Dedifferentiated amniotic fluid mesenchymal stem cell (primary cell): ENCODE measurements around the gene NHLRC4.

Experiments
- DNase-seq: peaks from one replicate; pipeline ENCODE4 v3.0.0-alpha.2; 2016; ENCODE audit errors: extremely low spot score

Gene NHLRC4

DNA sequence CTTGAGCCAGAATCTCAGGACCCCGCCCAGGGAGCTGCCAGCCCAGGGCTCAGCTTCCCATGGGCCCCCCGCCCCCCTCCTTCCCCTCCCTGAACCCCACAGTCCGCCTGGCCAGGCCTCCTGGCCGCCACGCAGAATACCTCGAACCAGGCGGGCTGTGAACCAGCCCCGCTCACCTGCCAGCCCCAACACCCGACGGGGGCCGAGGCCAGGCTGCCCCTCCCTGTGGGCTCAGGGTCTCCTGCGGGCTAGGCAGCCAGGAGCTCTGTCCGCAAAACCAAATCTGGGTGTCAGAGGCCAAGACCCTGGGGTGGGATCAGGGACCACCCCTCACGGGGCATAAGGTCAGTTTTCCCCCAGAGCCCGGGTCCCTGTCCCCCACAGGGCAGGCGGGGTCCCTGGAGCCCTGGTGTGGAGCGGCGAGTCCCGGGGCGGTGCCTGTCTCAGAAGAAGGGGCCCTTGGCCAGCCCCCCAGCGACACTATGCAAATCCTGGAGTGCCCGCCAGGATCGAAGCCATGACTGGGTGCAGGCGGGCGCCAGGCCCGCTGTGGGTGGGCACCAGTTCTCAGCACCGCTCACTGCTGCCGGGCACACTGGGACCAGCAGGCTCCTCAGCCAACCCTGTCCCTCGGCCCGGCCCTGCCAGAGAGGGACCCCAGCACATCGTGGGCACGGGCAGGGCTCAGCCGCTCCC is 13.1 kb upstream of the NHLRC4 start:
- DNase-seq, result no peak

DNA sequence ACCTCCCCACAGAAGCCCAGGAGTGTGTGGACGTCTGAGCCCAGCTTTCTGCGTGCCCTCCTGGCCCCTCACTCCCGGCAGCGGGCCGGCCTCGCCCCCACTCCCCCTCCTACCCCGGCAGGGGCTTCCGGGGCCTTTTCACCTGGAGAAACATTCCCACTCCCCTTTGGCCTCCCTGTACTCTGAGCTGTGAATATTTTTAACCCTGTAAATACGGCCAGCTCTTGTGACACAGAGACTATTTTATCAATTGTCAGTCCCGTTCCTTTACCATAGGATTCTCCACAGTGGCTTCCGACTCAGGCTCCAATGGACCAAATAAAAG is 12.5 kb upstream of the NHLRC4 start:
- no peak for DNase-seq

DNA sequence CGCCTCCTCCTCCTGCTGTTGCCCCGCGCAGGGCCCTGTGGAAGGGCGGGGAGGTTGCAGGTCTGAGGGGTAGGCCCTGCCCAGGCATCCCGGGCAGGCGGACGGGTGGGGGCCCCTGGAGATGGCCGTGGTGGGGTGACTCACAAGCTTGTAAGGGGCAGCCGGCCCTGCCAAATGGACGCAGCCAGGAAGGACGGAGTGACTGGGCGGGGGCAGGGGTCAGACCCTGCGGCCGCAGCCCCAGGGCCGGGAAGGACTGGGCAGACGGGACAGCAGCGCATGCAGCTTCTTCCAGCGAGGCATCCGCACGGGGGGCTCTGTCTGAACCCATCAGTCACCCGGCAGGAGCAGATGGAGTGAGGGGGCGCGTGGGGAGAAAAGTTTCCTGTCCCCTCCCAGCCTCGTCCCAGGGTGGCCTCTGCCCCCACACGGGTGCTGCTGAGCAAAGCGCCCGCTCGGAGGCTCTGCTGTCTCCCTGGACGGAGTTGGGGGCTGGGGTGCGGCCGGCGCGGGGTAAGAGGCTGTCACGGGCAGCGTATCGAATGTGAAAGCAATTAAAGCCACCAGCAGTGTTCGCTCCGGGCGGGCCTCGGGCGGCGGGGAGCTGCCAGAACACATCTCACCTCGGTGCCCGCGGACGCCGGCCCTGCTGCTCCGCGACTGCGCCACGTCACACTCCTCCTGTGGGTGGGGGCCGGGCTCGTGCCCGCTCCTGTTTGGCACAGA is 12.0 kb upstream of the NHLRC4 start:
- peak; percentile 16 for DNase-seq

DNA sequence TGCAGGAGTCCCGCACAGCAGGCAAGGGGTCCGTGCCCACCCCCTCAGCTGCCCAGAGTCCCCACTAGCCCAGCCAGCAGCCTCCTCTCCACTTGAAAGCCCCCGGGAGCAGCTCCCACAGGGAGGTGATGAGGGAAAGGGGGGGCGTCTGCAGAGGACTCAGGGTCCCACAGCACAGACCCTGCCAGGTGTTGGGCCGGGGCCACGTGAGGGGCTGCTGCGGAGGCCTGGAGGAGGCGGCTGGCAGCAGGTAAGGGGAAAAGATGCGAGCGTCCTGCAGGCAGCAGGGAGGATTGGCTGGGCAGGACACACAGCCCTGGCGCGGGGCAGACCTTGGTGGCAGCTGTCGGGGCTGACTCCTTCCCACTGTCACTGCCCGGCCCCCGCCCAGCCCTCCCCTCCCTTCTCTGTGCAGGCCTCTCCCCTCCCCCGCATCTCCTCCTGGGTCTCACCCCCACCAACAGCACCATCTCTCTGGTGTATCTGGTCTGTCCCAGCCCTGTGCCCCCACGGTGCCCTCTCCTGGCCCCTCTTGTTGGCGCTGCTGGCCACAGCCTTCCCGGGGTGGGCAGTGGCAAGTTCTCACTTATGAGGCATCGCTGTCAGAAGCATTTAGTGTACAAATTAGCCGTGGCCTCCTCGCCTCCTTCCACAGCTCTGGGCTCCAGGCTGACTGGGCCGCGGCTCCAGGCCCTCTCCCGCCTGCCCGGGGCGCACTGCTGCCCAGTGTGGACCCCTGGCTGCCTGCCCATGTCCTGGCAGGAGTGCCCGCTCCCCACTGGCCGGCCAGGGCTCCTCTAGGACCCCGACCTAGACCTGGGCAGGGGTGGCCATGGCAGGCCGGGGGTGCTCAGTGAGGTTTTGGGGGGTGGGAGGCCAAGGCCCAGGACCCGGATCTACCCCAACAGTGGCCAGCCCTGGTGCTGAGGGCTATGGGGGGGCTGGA is 11.0 kb upstream of the NHLRC4 start:
- no peak for DNase-seq

DNA sequence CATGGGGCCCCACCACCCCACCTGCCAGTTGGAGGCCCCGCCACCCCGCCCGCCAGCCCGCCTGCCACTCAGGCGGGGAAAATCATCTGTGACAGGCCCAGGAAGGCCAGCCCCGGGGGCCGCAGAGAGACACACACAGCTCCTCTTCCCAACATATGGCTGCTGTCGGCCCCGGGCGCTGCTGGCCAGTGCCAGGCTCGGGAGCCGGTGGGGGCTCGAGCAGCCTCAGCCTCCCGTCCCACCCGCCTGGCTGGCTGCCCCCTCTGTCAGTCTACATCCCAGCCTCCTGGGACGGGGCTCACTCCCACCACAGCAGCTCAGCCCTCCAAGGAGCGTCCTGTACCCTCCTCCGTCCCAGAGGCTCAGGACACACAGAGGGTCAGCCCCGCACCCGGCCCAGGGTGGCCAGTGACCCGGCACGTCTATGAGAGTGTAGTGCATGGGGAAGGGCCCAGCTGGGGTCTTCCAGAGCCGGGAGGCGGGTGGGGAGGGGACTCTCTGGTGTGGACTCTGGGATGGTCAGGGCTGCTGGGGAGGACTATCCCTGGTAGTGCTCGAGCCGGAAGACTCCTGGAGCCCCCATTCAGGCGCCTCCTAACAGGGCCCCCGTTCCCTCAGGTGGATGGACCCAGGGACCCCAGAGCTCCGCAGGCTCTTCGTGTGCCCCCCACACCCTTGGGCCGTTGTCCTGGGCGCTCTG is 10.2 kb upstream of the NHLRC4 start:
- DNase-seq, result no peak

DNA sequence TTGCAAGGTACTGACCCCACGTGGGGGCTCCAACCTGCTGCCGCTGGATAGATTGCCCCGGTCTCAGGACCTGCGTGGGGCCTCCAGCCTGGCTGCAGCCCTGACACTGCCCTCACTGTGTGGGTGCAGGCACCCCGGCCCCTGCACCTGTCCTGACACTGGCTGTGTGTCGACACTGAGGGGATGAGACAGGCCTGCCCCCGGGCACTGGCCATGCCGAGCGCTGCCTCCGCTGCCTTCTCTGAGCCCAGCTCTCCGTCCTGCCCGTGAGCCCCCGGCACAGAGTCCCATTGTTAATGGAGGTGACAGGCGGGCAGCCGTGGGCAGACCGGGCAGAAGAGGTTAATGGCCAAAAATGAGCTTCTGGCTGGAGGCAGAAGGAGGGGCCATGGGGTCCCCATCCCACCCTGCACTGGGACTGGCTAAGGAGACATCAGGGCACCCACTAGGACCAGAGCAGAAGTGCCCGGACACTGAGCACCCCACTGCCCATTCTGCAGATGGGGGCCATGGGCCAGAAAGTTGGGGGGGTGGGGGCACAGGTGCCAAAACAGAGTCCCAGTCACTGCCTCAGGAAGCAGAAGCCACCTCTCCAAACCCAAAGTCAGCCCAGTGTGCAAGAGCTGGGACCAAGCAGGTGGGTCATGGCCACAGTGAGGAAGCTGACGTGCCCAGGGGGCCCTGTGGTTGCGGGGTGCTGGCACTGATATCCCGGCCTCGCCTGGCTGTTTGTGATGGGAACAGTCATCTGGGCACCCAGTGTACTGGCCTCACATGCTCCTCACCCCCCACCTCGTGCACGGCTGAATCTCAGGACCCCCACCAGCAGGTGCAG is 9.1 kb upstream of the NHLRC4 start:
- DNase-seq, result no peak

DNA sequence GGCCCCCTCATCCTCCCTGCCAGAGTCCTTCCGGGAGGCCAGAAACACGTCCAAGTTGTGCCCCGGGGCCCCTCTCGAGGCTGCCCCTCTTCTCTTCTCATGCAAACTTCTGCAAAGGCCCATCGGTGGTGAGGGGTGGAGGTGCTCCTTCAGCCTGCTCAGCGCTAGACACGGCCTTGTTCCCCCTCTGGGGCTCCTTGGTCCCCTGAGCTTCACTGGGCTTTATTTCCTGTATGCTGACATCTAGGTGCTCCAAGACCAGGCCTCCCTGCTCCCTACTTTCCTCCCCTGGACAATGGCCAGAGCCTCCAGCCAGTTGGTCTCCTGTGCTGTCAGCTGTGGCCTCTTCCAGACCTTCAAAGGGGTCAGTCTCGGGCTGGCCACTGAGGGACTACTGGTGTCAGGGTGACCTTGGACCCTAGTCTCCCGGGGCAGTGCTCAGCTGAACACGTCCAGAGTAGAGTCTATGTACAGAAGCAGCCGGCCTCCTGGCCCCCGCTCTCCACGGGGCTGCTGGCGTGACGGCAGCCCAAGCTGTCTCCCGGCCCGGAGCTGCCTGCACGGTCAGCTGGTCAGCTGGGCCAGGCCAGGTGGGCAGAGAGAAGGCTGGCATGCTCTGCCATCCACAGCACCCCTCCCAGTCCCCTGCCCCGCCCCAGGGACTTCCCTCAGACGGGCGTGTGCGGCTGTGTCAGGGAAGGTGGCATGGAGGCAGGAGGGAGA is 8.3 kb upstream of the NHLRC4 start:
- no peak for DNase-seq

DNA sequence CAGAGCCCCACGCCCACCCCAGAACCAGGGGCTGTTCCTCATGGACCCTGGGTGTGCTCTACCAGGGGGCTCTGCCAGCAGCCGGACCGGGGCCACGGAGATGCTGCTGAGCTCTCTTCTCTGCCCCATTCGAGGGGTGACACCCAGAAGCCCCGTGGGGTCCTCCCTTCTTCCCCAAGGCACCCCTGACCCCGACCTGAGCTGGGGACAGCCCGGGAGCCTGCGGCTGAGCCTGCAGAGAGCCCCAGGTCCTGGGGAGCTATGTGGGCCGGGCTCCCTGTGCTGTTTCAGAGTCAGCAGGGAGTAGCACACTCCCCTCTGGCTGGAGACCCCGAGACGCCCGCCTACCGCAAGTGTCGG is 7.8 kb upstream of the NHLRC4 start:
- DNase-seq, result no peak

DNA sequence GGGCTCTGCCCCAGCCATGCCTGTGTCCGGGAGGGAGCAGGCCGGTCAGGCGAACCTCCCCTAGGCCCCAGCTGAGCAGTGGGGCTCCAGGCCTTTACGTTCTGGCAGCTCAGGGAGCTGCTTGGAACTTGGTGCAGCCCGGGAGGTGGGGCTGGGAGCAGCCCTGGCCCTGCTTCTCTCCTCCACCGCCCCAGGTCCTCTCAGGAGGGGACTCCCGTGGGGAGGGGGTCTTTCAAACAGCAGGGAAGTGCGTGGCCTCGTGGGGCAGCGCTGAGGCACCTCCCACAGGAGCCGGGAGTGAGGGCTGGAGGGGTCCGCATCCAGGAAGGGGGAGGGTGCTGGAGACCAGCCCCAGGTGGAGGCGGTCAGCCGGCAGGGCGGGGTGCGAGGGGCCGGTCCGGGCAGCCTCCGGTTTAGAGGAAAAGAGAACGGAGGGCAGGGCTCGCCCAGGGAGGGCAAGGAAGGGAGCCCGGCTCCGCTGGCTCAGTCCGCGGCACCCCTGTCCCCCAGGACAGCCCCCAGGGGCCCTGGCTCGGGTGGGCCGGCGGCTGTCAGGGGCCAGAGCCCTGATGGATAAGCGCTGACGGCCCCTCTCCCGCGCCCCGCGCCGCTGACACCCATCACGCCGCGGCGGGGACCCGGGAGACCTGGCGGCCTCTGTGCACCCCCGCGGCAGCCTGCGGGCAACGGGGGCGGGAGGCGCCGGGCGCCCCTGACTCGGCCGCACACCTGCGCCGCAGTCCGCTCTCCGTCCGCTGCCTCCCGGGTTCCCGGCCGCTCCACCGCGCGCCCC is 7.2 kb upstream of the NHLRC4 start:
- DNase-seq, result no peak

DNA sequence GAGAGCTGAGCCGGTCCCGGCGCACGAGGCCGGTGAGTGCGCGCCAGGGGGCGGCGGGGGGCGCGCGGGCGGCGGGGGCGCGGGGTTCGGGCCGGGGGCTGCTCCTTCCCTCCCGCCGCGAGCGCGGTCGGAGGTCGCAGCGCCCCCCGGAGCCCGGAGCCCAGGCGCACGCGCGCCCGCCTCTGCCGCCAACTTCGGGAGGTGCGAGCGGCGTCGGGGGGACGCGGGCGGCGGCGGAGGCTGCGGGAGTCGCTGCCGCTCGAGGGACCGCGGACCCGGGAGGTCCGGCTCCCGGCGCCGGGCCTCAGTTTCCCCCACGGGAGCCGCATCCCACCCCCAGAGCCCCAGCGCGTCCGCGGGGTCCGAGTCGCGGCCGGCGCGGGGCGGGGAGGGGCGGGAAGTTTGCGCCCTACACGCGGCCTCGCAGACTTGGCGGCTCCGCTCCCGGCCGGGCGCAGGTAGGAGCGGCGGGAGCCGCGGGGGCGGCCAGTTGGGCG is 6.6 kb upstream of the NHLRC4 start, which contains the start of gene PRR35:
PRR35 (plus strand) TSS at position 191 of the 497 bp plus-strand sequence. CDS start 2,901 bp downstream, outside the sequence.
- no peak for DNase-seq

DNA sequence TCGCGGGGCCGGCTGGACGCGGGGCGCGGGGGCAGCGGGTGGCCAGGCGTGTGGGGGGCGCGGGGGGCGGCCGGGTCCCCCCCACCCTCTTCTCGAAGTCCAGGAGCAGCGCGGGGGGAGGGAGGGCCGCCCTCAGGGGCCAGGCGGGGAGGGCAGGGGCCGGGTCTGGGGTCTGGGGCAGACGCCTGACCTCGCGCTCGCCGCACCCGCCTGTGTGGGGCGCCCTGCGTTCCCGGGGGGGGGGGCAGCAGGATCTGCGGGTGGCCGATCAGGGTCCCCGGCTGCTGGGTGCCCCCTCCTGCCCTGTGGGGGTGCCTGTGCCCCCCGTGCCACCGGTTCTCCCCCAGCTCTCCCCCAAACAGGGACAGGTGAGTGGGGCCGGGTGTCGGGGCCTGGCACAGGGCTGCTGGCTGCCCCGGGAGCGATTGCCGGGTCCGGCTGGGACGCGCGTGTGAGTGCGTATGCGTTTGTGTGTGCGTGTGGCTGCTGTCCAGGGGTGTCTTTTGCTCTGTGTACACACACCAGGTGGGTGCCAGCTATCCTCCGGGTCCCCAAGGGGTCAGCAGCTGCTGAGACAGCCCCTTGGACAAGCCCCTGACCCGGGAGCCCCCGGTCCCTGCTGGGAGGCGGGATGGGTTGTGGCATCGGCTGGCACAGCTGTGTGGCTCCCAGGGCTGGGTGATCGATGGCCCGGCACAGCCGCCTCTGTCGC is 5.9 kb upstream of the NHLRC4 start:
- DNase-seq, result no peak

DNA sequence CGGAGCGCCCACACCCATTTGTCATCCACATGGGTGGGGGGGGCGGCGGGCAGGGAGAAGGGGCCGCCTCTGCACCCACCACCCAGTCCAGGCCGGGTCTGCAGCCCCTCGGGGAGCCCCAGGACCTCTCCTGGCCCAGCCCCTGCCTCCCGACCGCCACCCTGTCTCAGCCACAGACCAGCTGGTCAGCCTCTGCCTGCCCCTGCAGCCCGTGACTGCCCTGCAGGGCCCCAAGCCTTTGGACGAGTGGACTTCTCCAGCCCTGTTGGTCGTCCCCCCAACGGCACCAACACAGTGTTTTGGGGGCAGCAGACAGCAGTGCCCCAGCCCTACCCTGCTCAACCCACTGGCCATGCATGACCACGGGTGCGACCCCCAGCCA is 5.4 kb upstream of the NHLRC4 start:
- no peak for DNase-seq

DNA sequence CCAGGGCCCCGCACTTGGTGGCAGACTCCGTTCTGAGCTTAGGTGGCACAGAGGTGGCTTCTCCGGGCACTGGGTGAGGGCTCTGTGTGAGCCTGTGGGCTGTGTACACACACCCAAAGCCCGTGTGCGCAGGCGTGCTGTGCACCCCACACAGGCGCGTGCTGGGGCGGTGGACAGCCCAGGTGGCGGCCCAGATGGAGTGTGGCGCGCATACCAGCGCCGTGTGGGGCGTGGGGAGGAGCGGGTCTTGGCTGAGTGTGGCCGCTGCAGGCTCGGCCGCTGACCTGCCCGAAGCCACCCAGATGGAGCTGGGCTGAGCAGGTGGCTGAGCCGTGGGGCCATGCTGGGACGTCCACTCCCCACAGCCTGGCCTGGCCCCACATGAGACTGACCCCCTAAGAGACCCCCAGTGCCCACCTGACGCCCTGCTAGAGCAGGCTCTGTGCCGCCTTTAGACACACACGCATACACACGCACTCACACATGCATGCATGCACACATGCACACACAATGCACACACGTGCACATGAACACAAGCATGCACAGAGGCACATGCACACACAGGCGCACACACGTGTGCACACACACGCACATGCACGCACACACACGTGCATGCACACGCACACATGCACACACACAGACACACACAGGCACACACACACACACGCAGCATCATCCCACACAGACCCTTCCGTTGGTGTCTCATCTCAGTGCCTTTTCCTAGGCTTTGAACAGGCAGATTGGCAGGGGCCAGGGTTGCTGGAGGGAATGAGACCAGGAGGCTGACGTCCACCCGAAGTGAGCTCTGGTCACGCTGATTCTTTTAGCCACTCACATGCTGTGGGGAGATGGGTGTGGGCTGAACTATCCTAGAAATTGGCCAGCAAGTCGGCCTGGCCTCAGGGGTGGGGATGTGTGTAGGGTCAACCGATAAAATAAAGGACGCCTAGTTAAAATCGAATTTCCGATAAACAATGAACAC is 4.6 kb upstream of the NHLRC4 start:
- DNase-seq, result no peak

DNA sequence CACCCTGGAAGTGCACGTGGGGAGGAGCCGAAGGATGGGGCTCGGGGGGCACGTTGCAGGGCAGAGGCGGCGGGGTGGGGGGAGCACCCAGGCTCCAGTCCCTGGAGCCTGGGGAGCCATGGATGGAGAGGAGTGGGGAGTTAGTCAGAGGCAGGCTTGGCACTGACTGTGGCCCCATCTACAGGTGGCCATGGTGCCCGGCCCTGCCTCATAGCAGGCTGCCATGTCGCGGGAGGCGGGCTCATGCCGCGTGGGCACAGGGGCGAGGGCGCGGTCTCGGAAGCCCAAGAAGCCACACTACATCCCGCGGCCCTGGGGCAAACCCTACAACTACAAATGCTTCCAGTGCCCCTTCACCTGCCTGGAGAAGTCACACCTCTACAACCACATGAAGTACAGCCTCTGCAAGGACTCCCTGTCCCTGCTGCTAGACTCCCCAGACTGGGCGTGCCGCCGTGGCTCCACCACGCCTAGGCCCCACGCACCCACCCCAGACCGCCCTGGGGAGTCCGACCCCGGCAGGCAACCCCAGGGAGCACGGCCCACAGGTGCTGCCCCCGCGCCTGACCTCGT is 3.6 kb upstream of the NHLRC4 start:
- DNase-seq, result no peak

DNA sequence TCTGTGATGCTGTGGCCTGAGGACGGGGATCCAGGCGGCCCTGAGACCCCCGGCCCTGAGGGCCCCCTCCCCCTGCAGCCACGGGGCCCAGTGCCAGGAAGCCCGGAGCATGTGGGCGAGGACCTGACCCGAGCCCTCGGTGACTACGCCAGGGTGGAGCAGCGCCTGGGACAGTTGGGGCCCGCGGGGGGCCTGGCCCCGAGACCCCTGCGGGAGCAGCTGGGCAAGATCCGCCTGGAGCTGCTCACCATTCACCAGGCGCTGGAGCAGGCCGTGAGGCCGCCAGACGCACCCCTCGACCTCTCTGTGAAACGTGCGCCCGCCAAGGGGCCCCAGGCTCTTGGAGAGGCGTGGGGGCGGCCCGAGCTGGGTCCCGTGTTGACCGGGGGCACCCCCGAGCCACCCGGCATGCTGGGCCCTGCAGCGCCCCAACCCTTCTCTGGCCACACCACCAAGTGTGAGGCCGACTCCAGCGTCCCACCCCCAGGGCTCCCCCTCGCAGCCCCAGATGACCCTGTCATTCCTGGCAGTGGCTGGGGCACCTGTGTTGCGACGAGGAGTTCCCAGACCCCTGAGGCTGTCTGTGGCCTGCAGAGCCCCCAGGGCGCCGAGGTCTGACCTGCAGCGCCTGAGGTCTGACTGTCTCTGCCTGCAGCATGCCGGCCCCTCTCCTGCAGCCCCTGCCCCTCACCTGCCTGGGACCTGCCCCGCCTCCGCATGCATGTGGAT is 2.0 kb upstream of the NHLRC4 start:
- no peak for DNase-seq
